NK-92 (cell line): ENCODE measurements around the gene ZKSCAN7.
"Not testable (repeated sequence)": the region's sequence is repeated elsewhere in the genome, so short reads cannot be mapped to it uniquely, and the experiment has no call there.

Experiments
- DNase-seq: peaks from one replicate; lab custom pipeline; 2025; ENCODE audit not compliant: unreplicated experiment; lab: John Stamatoyannopoulos, UW

The ZKSCAN7 gene

DNA sequence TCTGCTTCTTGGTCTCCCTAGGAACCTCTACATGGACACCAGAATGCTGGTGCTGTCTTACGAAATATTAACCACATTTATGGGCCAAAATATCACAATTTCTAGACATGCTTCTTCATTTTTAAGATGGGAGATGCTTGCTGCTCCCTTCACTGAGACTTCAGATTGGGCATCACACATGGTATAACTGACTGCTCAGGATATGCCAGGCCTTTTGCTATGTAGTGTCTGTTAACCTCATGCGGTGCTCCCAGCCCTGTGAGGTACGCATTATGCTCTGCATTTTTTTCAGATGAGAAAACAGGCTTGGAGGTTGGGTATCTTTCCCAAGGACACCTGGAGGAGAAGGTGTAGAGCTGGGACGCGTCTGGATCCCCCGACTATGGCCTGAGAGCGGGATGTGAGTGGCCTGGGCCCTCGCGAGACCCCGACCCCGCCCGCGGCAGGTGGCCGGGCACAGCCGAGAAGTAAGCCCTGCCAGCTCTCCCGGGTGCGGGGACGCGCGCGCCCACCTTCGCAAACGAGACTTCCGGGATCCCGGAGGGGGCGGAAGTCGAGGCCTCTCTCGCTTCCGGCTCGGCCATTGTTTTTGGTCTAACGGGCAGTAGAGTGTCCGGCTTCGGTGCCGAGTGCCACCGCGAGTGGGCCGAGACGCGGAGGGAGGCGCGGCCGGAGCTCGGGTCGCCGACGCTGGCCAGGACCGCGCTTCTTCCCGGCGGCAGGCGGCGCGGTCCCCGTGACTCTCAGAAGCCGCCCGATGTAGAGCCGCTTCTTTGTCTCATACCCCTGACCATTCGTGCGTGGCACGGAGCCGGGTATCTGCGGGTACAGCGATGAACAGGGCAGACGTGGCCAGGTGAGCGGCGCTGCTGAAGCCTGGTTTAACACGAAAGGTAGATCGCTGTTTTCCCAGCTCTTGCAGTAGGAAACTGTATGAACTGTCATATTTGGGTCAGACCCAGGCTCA lies at the start of gene ZKSCAN7:
TSS of gene ZKSCAN7 (plus strand) at position 568 of the 967 bp plus-strand sequence. CDS start 1,855 bp downstream, outside the sequence.
- DNase-seq, result no peak

DNA sequence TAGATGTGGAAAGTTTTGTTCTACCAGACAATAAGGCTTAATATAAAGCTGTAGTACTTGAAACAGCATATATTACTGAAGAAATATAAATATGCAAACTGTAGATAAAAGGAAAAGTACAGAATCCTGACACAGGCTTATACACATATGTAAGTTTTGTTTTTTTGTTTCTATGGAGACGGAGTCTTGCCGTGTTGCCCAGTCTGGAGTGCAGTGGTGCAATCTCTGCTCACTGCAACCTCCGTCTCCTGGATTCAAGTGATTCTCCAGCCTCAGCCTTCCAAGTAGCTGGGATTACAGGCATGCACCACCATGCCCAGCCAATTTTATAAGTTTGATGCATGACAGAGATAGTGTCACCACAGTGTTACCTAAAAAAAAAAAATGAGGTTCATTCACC lies 48.4 kb upstream of the ZKSCAN7 start:
- DNase-seq, result no peak

DNA sequence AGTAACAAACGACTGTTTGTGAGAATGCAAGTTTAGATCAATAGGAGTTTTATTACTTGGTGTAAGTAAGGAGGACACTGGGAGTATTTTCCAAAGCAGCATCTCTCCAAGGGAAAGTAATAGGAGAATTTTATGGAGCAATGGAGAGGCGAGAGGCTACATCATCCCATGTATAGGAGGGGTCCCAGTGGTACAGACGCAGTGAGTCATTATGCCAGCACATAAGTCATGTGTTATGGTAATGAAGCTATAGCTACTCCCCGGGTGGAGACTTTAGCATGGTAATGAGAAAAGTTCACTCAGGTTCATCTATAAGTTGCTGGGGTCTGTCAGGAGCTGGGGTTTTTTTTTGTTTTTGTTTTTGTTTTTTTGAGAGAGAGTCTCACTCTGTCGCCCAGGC lies 48.0 kb upstream of the ZKSCAN7 start:
- no peak for DNase-seq

DNA sequence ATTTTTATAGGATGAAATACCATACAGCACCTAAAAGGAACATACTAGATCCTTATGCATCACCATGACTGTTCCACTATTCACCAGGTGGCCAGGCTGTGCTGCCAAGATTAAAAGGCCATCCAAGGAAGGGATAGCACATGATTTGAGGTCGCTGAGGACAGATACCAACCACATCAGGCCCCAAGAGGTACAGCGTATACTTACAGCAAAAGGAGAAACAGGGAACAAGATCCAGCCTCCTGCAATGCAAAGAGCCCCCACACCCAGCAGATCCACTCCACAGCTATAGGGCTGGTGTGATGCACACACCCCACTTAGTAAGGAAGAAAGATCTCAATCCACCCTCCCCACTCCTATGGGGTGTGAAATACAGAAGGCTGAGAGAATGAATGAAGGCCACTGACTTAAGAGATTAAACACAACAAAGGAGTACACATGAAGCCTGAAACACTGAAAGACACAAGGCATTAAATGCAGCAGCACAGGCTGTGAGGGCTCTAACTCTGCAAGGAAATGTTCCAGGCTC lies 45.5 kb upstream of the ZKSCAN7 start:
- no peak for DNase-seq

DNA sequence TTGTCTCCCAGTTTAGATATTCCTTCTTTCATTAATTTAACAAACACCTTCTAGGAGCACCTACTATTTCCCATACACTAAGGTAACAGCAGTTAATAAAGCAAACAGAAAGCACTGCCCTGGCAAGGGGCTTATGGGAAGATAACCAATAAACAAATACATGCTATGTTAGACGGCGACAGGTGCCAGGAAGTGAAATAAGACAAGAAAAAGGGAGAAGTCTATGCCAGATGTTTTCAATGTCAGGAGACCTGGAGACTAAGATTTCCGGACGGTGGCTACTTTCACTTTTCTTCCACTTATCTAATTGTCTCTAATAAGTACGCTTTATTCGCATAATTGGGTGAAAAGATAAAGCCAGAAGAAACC lies 45.0 kb upstream of the ZKSCAN7 start:
- DNase-seq, result no peak

DNA sequence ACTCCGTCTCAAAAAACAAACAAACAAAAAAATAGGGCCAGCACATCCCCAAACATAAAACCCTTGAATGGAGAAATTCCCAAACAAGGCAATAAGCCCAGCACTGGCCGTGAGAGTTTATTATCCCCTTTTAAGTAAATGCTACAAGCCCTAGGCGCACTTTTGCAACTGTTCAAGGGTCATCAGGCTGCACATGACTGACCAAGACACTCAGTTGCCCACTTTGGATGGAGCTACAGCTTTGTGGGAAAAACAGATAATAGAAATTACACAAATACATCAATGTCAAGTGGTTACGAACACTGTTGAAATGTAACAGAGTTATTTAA lies 43.8 kb upstream of the ZKSCAN7 start:
- DNase-seq, result no peak

DNA sequence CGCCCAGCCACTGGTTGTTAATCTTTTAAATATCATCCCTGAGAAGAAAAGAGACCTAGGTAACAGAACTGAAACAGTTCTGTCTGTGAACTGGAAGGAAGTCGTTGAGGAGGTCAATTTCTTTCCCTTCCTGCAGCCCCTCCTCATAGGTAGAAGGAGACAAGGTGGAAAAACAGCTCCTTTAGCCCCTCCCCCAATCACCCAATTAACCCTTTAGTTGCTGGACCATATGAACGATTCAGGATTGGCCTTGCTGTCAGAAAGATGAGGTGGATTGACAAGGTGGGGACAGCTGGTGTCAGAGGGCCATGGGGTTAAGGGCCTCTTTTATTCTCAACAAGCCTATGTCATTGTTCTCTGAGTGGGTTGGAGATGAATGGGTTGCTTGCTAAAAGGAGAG lies 41.5 kb upstream of the ZKSCAN7 start:
- DNase-seq, result no peak

DNA sequence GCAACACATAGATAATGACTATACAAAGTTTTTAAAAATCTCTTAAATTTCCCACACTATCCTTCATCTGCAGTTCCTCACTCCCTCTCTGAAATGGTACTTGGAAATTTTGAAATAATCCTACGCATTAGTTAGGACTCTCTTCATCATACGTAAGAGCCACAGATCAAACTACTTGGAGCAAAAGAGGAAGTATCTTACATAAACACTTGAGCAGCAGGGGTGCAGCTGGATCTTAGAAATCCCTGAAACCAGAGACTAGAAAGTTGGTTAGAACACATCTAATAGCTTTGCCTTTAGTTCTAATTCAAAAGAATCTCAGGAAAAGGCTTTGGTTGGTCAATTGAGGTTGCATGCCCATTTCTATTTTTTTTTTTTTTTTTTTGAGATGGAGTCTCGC lies 38.8 kb upstream of the ZKSCAN7 start:
- DNase-seq, result no peak

DNA sequence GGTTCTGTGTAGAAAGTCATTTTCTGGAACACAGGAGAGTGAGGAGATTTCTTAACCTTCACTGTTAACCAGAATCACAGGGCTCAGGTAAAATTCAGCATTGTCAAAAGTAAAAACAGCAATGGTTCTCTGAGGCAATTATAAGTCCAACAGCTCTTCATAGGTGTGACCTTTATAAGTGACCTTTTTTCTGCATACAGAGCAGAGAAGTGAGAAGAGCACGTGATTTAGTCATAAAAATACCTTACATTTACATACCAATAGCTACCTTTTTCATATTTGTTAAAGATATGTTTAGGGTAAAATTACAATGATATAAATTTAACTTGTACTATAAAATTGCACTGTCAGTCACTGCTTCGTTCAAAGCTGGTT lies 36.2 kb upstream of the ZKSCAN7 start:
- no peak for DNase-seq

DNA sequence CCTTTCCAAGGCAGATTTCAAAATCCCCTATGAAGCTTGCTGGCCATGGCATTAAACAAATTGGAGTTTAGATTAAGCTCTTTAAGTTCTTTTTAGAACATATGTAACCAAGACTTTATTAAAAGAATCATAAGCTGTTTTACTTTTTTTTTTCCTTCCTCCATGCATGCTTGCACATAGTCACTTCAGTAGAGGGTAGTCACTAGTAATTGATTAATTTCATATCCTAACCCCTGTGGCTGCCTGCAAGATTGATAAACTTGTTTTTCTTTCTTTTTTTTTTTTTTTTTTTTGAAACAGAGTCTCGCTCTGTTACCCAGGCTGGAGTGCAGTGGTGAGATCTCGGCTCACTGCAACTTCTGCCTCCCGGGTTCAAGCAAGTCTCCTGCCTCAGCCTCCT lies 33.3 kb upstream of the ZKSCAN7 start:
- no peak for DNase-seq

DNA sequence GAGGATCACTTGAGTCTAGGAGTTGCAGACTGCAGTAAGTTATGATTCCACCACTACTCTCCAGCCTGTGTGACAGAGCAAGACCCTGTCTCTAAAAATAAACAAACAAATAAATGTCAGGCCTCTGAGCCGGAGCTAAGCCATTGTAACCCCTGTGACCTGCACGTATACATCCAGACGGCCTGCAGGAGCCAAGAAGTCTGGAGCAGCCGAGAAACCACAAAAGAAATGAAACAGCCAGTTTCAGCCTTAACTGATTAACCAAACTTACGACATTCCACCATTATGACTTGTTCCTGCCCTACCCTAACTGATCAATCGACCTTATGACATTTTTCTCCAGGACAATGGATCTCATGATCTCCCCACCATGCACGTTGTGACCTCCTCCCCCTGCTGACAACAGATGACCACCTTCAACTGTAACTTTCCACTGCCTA lies 32.5 kb upstream of the ZKSCAN7 start:
- DNase-seq, result no peak

DNA sequence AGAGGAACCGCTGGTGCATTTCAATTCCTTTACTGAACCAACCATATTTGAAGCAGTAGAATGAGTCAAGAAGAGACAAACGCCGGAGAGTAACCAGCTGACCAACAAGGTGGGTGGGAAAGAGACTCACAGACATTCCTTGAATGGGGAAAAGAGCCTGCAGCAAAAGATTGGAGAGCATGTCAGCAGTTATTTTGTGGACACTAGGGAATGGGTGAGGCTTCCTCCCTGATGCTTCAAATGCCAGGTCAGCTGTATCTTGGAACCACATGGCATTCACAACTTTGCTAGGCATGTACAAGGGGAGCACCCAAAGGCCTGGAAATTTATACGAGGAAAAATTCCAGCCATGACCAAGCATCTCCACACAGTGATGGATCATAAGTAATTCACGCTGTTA lies 29.9 kb upstream of the ZKSCAN7 start:
- no peak for DNase-seq

DNA sequence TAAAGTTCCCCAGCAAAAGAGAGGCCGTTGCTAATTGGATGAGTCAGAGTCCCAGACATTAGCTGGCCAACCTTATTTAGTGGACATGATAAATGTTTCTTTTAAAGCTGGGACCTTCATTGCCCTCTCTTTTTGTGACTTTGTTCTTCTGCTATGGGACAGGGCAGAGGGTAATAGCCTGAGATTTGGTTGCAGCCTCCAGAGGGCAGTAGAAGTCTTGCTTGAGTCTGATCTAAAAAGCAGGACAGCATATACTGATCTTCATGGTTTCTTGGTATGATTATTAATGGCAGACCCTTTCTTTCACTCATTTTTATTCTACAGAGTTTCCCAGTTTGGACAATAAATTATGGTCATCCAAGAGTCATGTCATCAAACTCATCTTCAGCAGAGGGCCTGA lies 25.1 kb upstream of the ZKSCAN7 start:
- DNase-seq, result no peak

DNA sequence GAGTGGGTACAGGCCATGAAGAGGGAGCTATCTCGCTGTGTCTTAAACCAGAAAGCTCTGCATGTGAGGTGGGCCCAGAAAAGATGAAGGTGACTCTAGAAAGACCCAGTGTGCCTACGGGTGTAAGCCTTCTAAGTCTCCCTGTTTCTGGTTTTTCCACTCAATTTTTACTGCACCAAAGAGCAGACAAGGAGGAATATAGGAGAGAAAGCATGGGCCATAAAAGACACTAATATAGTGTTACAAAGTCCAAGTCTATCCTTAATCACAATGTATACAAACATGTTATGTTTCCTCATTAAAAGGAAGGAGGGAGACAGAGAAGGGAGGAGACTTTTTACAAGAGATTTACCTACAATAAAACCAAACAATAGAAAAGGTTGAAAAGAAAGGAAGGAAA lies 24.1 kb upstream of the ZKSCAN7 start:
- no peak for DNase-seq

DNA sequence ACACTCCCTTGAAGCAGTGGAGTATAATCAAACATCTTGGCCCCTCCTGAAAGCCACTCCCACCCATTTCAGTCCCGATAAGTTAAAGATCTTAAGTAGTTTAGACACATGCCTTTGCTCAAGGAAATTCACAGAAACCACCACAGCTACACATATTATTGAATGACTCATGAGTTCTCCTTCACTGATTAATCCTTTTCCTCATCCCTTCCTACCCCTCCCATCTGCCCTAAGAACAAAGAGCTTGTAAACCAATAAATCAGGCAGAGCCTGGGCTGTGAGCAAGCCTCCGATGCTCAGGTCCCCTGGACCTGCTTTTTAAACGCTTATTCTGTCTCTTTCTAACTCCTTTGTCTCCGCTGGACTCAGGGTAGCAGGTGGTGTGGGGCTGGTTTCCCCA lies 20.3 kb upstream of the ZKSCAN7 start:
- DNase-seq, result not testable (repeated sequence)

DNA sequence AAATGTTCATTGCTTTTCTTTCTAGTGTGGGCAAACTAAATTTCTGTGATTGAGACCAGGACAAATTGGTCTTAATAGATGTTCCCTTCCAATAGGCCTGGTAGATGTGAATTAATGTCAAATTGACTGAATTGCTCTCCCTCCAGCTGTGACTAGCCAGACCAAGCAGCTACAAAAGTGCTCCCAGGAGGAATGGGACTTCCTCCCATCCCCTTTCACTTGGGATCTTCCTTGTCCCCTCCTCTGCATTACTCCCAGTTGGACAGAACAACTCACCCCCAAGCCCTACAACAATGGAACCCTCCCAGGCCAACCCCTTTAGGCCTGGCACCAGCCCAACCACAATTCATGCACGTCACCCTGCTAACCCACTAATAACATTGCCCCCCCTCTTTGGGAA lies 19.6 kb upstream of the ZKSCAN7 start:
- DNase-seq, result no peak

DNA sequence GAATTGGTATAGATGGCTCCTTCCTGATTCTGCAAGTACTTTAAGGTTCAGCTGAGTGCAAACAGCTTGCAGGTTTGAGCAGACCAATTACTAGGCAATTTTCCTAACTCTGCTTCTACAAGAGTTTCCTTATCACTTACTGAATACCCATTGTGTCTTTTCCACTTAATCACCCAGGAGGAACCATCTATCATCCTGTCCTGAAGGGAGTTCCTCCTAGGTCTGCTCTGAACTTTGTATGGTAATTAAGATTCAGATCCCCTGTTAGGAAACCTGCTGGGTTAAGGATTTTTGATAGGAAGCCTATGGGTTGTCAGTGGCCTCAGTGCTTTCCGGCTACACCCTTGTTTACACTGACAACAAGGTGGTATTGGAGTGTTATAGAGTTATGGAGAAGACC lies 10.2 kb upstream of the ZKSCAN7 start:
- DNase-seq, result not testable (repeated sequence)

DNA sequence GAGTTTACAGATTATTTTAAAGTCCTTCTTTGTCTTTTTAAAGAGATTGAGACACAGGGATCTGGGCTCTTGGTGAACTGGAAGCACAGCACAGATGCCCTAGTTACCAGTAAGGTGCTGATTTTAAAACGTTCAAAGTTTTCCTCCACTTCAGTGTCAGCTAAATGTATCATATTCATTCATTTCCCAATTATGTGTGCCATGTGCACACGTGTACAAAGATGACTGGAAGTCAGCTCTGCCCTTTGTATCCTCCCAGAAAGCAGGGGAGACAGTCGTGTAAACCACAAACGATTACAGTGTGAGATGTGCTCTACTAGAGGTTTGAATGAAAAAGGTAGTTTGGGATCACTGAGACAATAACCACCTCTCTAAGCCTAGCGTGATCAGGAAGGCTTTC lies 730 bp downstream of the ZKSCAN7 start:
- no peak for DNase-seq

DNA sequence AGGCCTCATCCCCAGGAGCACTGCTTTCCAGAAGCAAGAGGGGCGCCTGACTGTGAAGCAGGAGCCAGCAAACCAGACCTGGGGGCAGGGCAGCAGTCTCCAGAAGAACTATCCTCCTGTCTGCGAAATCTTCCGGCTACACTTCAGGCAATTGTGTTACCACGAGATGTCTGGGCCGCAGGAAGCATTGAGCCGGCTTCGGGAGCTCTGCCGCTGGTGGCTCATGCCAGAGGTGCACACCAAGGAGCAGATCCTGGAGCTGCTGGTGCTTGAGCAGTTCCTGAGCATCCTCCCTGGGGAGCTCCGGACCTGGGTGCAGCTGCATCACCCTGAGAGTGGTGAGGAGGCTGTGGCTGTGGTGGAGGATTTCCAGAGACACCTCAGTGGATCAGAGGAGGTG lies 2.1 kb downstream of the ZKSCAN7 start:
- no peak for DNase-seq

DNA sequence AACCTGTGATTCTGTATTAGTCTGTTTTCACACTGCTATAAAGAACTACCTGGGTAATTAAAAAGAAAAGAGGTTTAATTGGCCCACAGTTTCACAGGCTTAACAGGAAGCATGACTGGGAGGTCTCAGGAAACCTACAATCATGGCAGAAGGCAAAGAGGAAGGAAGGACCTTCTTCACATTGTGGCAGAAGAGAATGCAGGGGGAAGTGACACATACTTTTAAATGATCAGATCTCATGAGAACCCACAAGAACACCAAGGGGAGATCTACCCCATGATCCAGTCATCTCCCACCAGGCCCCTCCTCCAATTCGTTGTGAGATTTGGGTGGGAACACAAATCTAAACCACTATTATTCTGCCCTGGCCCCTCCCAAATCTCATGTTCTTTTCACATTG lies 6.1 kb downstream of the ZKSCAN7 start:
- no peak for DNase-seq

DNA sequence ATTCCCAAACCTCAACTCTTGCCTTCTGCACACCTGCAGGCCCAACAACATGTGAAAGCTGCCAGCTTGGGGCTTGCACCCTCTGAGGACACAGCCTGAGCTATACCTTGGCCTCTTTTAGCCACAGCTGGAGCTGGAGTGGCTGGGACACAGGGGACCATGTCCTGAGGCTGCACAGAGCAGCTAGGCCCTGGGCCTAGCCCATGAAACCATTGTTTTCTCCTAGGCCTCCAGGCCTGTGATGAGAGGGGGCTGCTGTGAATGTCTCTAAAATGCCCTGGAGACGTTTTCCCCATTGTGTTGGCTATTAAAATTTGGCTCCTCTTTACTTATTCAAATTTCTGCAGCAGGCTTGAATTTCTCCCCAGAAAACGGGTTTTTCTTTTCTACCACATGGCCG lies 7.2 kb downstream of the ZKSCAN7 start:
- DNase-seq, result no peak

DNA sequence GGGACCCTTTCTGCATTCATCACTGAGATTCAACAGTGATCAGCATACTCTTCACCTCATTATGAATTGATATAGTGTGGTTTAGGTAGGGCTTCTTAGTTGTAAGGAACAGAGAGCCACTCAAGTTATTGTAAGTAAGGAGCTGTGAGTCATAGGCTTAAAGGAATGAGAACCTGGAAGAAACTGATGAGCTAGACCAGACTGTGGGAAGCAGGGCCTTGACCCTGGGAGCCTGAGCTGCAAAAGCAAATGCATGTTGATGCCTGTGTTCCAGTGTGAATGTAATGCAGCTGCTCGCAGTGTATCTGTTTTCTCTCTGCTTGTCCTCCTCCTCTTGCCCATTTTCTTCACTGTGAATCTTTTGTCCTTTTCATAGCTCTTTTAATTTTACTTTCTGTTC lies 13.6 kb downstream of the ZKSCAN7 start:
- DNase-seq, result no peak

DNA sequence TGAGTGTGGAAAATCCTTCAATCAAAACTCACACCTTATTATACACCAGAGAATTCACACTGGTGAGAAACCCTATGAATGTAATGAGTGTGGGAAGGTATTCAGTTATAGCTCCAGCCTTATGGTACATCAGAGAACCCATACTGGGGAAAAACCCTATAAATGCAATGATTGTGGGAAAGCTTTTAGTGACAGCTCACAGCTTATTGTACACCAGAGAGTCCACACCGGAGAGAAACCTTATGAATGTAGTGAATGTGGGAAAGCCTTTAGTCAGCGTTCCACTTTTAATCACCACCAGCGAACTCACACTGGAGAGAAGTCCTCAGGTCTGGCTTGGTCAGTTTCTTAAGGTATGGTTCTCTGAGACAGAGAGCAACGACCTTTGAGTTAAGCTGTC lies 16.0 kb downstream of the ZKSCAN7 start:
- no peak for DNase-seq
